HepG2 (cell line): Measurements from ENCODE around the gene PRSS22. TPM values are rescaled to one million over a fixed set of nuclear protein-coding genes. Genes with fewer than 3 reads are reported as not detected.

Experiments
- ATF7-NPFF ChIP-seq: sonication (generic); formaldehyde crosslinking; IDR thresholded peaks from 2 replicates; pipeline ENCODE4 v1.8.1; 2023; ENCODE audit warnings: mild to moderate bottlenecking, low read depth, missing genetic modification reagents, moderate library complexity
- DPF2 ChIP-seq: sonication (generic); formaldehyde crosslinking; IDR thresholded peaks from 2 replicates; pipeline ENCODE4 v1.4.0; 2020; ENCODE audit warnings: mild to moderate bottlenecking, low read depth, missing genetic modification reagents, borderline replicate concordance
- ETV6 ChIP-seq: sonication (generic); formaldehyde crosslinking; conservative IDR thresholded peaks from 2 replicates; pipeline ENCODE4 v1.4.0; 2020; ENCODE audit warnings: missing genetic modification reagents
- KLF16 ChIP-seq, 2 experiments: sonication (generic) in 1 of 2; formaldehyde crosslinking in 1 of 2; IDR thresholded peaks; 2 replicates each; pipeline versions ENCODE4 v1.6.1 to v1.8.0; 2016 to 2023; ENCODE audit warnings: missing genetic modification reagents in 2 of 2, missing compliant biosample characterization in 1 of 2
- MEIS1 ChIP-seq: sonication (generic); formaldehyde crosslinking; IDR thresholded peaks from 2 replicates; pipeline ENCODE4 v1.9.0; 2021; ENCODE audit warnings: mild to moderate bottlenecking, missing genetic modification reagents, moderate library complexity, borderline replicate concordance
- NFRKB ChIP-seq: fragments of 450-650 bp; IDR thresholded peaks from 2 replicates; pipeline ENCODE4 v1.6.1; 2017
- RBM22 ChIP-seq: fragments of 200-400 bp; formaldehyde crosslinking; optimal IDR thresholded peaks from 2 replicates; pipeline ENCODE3; 2017; ENCODE audit warnings: mild to moderate bottlenecking, low read length, moderate library complexity
- RFX1 ChIP-seq: fragments of 450-650 bp; IDR thresholded peaks from 2 replicates; pipeline ENCODE4 v1.6.1; 2017
- SIX4 ChIP-seq: sonication (generic); formaldehyde crosslinking; IDR thresholded peaks from 2 replicates; pipeline ENCODE4 v1.4.0; 2020; ENCODE audit warnings: missing genetic modification reagents
- ZFP1 ChIP-seq: IDR thresholded peaks from 2 replicates; pipeline ENCODE4 v1.6.1; 2016
- ZNF124 ChIP-seq: sonication (generic); formaldehyde crosslinking; IDR thresholded peaks from 2 replicates; pipeline ENCODE4 v1.4.0; 2020; ENCODE audit warnings: missing genetic modification reagents
- ZNF224 ChIP-seq: sonication (generic); formaldehyde crosslinking; IDR thresholded peaks from 2 replicates; pipeline ENCODE4 v1.5.0; 2020; ENCODE audit warnings: mild to moderate bottlenecking, missing genetic modification reagents
- ZNF264 ChIP-seq: sonication (generic); formaldehyde crosslinking; IDR thresholded peaks from 2 replicates; pipeline ENCODE4 v1.4.0; 2020; ENCODE audit warnings: missing genetic modification reagents
- ZNF432 ChIP-seq: sonication (generic); formaldehyde crosslinking; IDR thresholded peaks from 2 replicates; pipeline ENCODE4 v1.5.0; 2020; ENCODE audit warnings: missing genetic modification reagents, mild to moderate bottlenecking, borderline replicate concordance
- ZSCAN25 ChIP-seq: sonication (generic); formaldehyde crosslinking; IDR thresholded peaks from 2 replicates; pipeline ENCODE4 v1.8.0; 2022; ENCODE audit warnings: mild to moderate bottlenecking, missing genetic modification reagents
- polyA plus RNA-seq, 8 experiments: library from polyadenylated mRNA; depleted of rRNA in 3 of 8; stranded (reverse) in 7 of 8; unstranded in 1 of 8; fragments of >200 nt; fragmentation: Illumina TruSeq in 4 of 8; extraction: Trizol in 4 of 8; gene quantifications; 2 replicates each; pipeline versions ENCODE4 v1.2.1 to v1.2.3, GENCODE V29; 2011 to 2016; ENCODE audit warnings: low read depth in 4 of 8, missing spikeins in 1 of 8, mixed read lengths in 1 of 8; ENCODE audit not compliant: insufficient read depth in 1 of 8
- total RNA-seq, 5 experiments: library from RNA; depleted of rRNA; stranded (reverse); fragments of >200 nt; fragmentation: Illumina TruSeq; extraction: Trizol; gene quantifications; 2 replicates each; pipeline ENCODE4 v1.2.3, GENCODE V29; 2016; ENCODE audit warnings: low read depth in 1 of 5
- TF ChIP-seq, protein P1 (sequence below): IDR thresholded peaks from 2 replicates; pipeline ENCODE4 v1.6.1; 2016; ENCODE audit warnings: low read depth
- TF ChIP-seq, protein P2 (sequence below): sonication (generic); formaldehyde crosslinking; IDR thresholded peaks from 2 replicates; pipeline ENCODE4 v1.5.0; 2020; ENCODE audit warnings: missing genetic modification reagents
- TF ChIP-seq, protein P3 (sequence below): sonication (generic); formaldehyde crosslinking; IDR thresholded peaks from 2 replicates; pipeline ENCODE4 v1.4.0; 2020; ENCODE audit warnings: missing genetic modification reagents
- TF ChIP-seq, protein P4 (sequence below): sonication (generic); formaldehyde crosslinking; IDR thresholded peaks from 2 replicates; pipeline ENCODE4 v1.4.0; 2020; ENCODE audit warnings: missing genetic modification reagents, mild to moderate bottlenecking, borderline replicate concordance
- TF ChIP-seq, protein P5 (sequence below): sonication (generic); formaldehyde crosslinking; IDR thresholded peaks from 2 replicates; pipeline ENCODE4 v1.8.0; 2022; ENCODE audit warnings: mild to moderate bottlenecking, missing genetic modification reagents; ENCODE audit not compliant: insufficient replicate concordance

The PRSS22 gene
- total and polyA plus RNA-seq, 2 of the 13 experiments (the other 11 are each of a cell fraction or from before 2014, with no cell fraction given): 0.24 to 0.32 TPM

DNA sequence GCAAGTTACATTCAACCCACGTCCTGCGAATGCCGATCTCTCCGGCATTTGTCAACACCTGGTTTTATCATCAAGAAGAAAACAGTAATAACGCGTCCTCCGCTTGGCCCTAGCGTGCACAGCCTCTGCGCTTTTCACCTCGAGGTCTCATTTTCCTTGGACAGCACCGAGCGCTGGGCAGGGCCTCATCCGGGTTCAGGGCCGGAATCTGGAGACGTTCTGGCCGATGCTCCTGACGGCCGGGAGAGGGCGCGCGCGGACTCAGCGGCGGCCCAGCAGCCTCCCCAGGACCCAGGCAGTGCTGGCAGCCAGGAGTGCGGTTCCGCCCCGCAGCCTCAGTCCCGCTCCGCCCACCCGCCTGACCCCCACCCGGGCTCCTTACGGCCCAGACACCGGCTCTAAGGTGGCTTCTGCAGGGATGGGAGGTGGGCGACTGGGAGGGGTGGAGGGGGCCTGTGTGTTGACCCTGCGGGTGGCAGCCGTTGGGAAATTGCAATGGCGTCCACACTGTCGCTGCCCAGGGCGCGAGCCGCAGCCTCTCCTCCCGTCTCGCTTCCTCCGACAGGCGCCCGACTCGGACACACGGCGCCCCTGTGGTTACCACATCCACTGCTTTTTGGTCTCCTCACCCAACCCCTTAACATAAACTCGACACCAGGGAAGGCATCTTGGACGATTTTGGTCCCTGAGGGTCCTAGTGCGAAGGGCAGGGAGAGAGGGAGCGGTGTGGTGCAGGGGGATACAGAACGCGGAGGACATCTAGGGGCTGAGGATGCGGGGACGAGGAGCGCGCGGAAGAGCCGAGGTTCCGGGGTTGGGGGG lies 46.3 kb upstream of the PRSS22 start (continued):
- TF ChIP-seq KLF16 (CRISPR knock-in tag; IDR thresholded peaks at IDR 0.05) (peak in 1 of 2 experiments; percentile 55; a peak in 1 of 4 replicates), ETV6 (CRISPR knock-in tag) (0 out of 2 replicates have a peak, but pooled peaks have one; percentile 11), ZNF224 (CRISPR knock-in tag) (no peak), ZNF264 (peak; percentile 78; the same call in 1 of the 2 replicates), ZNF432 (no peak), ATF7-NPFF (CRISPR knock-in tag) (peak; percentile 59; the same call in 1 of the 2 replicates), DPF2 (CRISPR knock-in tag) (no peak), MEIS1 (peak; percentile 80; the same call in 1 of the 2 replicates), ZFP1 (CRISPR knock-in tag) (0 out of 2 replicates have a peak, but pooled peaks have one; percentile 23), RBM22 (no peak), ZSCAN25 (CRISPR knock-in tag) (no peak), SIX4 (no peak; the same call in 1 of the 2 replicates), RFX1 (no peak), ZNF124 (CRISPR knock-in tag) (no peak), NFRKB (no peak)
- TF ChIP-seq, protein P1, sequence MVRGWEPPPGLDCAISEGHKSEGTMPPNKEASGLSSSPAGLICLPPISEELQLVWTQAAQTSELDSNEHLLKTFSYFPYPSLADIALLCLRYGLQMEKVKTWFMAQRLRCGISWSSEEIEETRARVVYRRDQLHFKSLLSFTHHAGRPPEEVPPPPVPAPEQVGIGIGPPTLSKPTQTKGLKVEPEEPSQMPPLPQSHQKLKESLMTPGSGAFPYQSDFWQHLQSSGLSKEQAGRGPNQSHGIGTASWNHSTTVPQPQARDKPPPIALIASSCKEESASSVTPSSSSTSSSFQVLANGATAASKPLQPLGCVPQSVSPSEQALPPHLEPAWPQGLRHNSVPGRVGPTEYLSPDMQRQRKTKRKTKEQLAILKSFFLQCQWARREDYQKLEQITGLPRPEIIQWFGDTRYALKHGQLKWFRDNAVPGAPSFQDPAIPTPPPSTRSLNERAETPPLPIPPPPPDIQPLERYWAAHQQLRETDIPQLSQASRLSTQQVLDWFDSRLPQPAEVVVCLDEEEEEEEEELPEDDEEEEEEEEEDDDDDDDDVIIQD: 0 out of 2 replicates have a peak, but pooled peaks have one; percentile 15
- TF ChIP-seq, protein P2, sequence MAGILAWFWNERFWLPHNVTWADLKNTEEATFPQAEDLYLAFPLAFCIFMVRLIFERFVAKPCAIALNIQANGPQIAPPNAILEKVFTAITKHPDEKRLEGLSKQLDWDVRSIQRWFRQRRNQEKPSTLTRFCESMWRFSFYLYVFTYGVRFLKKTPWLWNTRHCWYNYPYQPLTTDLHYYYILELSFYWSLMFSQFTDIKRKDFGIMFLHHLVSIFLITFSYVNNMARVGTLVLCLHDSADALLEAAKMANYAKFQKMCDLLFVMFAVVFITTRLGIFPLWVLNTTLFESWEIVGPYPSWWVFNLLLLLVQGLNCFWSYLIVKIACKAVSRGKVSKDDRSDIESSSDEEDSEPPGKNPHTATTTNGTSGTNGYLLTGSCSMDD (CRISPR knock-in tag): no peak
- TF ChIP-seq, protein P3, sequence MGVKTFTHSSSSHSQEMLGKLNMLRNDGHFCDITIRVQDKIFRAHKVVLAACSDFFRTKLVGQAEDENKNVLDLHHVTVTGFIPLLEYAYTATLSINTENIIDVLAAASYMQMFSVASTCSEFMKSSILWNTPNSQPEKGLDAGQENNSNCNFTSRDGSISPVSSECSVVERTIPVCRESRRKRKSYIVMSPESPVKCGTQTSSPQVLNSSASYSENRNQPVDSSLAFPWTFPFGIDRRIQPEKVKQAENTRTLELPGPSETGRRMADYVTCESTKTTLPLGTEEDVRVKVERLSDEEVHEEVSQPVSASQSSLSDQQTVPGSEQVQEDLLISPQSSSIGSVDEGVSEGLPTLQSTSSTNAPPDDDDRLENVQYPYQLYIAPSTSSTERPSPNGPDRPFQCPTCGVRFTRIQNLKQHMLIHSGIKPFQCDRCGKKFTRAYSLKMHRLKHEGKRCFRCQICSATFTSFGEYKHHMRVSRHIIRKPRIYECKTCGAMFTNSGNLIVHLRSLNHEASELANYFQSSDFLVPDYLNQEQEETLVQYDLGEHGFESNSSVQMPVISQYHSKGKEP: no peak
- TF ChIP-seq, protein P4, sequence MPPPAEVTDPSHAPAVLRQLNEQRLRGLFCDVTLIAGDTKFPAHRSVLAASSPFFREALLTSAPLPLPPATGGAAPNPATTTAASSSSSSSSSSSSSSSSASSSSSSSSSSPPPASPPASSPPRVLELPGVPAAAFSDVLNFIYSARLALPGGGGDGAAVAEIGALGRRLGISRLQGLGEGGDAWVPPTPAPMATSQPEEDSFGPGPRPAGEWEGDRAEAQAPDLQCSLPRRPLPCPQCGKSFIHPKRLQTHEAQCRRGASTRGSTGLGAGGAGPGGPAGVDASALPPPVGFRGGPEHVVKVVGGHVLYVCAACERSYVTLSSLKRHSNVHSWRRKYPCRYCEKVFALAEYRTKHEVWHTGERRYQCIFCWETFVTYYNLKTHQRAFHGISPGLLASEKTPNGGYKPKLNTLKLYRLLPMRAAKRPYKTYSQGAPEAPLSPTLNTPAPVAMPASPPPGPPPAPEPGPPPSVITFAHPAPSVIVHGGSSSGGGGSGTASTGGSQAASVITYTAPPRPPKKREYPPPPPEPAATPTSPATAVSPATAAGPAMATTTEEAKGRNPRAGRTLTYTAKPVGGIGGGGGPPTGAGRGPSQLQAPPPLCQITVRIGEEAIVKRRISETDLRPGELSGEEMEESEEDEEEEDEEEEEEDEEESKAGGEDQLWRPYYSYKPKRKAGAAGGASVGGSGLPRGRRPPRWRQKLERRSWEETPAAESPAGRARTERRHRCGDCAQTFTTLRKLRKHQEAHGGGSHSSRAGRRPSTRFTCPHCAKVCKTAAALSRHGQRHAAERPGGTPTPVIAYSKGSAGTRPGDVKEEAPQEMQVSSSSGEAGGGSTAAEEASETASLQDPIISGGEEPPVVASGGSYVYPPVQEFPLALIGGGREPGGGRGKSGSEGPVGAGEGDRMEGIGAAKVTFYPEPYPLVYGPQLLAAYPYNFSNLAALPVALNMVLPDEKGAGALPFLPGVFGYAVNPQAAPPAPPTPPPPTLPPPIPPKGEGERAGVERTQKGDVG (CRISPR knock-in tag): 0 out of 2 replicates have a peak, but pooled peaks have one; percentile 41
- TF ChIP-seq, protein P5, sequence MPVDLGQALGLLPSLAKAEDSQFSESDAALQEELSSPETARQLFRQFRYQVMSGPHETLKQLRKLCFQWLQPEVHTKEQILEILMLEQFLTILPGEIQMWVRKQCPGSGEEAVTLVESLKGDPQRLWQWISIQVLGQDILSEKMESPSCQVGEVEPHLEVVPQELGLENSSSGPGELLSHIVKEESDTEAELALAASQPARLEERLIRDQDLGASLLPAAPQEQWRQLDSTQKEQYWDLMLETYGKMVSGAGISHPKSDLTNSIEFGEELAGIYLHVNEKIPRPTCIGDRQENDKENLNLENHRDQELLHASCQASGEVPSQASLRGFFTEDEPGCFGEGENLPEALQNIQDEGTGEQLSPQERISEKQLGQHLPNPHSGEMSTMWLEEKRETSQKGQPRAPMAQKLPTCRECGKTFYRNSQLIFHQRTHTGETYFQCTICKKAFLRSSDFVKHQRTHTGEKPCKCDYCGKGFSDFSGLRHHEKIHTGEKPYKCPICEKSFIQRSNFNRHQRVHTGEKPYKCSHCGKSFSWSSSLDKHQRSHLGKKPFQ (CRISPR knock-in tag): no peak
